NCI-H2107 treated with DMSO at 0.1 percent for 48 hours (cell line): Measurements from ENCODE around the gene FNDC3B.

ENCODE experiments used
- DNase-seq: peaks from one replicate; lab custom pipeline; 2025; ENCODE audit not compliant: unreplicated experiment; lab: John Stamatoyannopoulos, UW

FNDC3B gene

GRCh38 chr3:172071780-172072330 lies 32.5 kb downstream of the FNDC3B start:
- DNase-seq = no peak

- DNase-seq = no peak
Measured at GRCh38 chr3:172072543-172072942, 33.2 kb downstream of the FNDC3B start.

GRCh38 chr3:172073262-172073915 lies 34.0 kb downstream of the FNDC3B start:
- no peak for DNase-seq

GRCh38 chr3:172074032-172074431 lies 34.7 kb downstream of the FNDC3B start:
- DNase-seq = no peak

GRCh38 chr3:172074586-172074985 lies 35.2 kb downstream of the FNDC3B start:
- DNase-seq = no peak

- no peak for DNase-seq
Measured at GRCh38 chr3:172076212-172076611, 36.8 kb downstream of the FNDC3B start.

- no peak for DNase-seq
Measured at GRCh38 chr3:172077197-172077757, 37.9 kb downstream of the FNDC3B start.

GRCh38 chr3:172078244-172078643 lies 38.9 kb downstream of the FNDC3B start:
- DNase-seq = no peak

- no peak for DNase-seq
Measured at GRCh38 chr3:172078721-172079120, 39.3 kb downstream of the FNDC3B start.

- DNase-seq = no peak
Measured at GRCh38 chr3:172079326-172079976, 40.1 kb downstream of the FNDC3B start.

GRCh38 chr3:172080503-172080902 lies 41.1 kb downstream of the FNDC3B start:
- no peak for DNase-seq

GRCh38 chr3:172082269-172082668 lies 42.9 kb downstream of the FNDC3B start:
- no peak for DNase-seq

- no peak for DNase-seq
Measured at GRCh38 chr3:172082820-172083513, 43.6 kb downstream of the FNDC3B start.

- no peak for DNase-seq
Measured at GRCh38 chr3:172083995-172084409, 44.6 kb downstream of the FNDC3B start.

- DNase-seq = no peak
Measured at GRCh38 chr3:172084871-172085556, 45.6 kb downstream of the FNDC3B start.

- no peak for DNase-seq
Measured at GRCh38 chr3:172085557-172085895, 46.1 kb downstream of the FNDC3B start.

GRCh38 chr3:172086071-172086470 lies 46.7 kb downstream of the FNDC3B start:
- no peak for DNase-seq

GRCh38 chr3:172087198-172087597 lies 47.8 kb downstream of the FNDC3B start:
- DNase-seq = no peak

- DNase-seq = no peak
Measured at GRCh38 chr3:172087602-172088580, 48.5 kb downstream of the FNDC3B start.

- DNase-seq = no peak
Measured at GRCh38 chr3:172089250-172089649, 49.9 kb downstream of the FNDC3B start.
